Neural cell (in vitro differentiated cells): ENCODE measurements around the gene TEX38.

Experiments used
- RAD21 ChIP-seq: fragments of 450-650 bp; conservative IDR thresholded peaks from 2 replicates; pipeline ENCODE4 v1.6.1; 2014; ENCODE audit warnings: antibody characterized with exemption, mild to moderate bottlenecking, moderate library complexity
- TF ChIP-seq, protein P1 (sequence below): fragments of 450-650 bp; IDR thresholded peaks from 2 replicates; pipeline ENCODE4 v1.5.1; 2014; ENCODE audit warnings: antibody characterized with exemption, mild to moderate bottlenecking, moderate library complexity; ENCODE audit not compliant: poor library complexity, severe bottlenecking
- TF ChIP-seq, protein P2 (sequence below): IDR thresholded peaks from 2 replicates; pipeline ENCODE4 v1.6.1; 2012; ENCODE audit warnings: borderline replicate concordance

DNA sequence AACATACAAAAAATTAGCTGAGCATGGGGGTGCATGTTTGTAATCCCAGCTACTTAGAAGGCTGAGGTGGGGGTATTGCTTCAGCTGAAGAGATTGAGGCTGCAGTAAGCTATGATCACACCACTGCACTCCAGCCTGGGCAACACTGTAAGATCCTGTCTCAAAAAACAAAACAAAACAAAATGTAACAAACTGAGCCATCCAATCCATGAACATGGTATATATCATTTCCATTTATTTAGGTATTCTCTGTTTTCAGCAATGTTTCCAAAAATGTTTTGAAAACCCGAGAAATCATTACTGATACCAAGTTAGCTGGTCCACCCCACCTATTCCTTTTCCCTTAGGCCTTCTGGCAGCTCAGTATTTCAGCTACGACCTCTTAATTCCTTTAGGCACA, 21.9 kb upstream of the TEX38 start:
- TF ChIP-seq, protein P1, sequence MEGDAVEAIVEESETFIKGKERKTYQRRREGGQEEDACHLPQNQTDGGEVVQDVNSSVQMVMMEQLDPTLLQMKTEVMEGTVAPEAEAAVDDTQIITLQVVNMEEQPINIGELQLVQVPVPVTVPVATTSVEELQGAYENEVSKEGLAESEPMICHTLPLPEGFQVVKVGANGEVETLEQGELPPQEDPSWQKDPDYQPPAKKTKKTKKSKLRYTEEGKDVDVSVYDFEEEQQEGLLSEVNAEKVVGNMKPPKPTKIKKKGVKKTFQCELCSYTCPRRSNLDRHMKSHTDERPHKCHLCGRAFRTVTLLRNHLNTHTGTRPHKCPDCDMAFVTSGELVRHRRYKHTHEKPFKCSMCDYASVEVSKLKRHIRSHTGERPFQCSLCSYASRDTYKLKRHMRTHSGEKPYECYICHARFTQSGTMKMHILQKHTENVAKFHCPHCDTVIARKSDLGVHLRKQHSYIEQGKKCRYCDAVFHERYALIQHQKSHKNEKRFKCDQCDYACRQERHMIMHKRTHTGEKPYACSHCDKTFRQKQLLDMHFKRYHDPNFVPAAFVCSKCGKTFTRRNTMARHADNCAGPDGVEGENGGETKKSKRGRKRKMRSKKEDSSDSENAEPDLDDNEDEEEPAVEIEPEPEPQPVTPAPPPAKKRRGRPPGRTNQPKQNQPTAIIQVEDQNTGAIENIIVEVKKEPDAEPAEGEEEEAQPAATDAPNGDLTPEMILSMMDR, result no peak
- TF ChIP-seq, protein P2, sequence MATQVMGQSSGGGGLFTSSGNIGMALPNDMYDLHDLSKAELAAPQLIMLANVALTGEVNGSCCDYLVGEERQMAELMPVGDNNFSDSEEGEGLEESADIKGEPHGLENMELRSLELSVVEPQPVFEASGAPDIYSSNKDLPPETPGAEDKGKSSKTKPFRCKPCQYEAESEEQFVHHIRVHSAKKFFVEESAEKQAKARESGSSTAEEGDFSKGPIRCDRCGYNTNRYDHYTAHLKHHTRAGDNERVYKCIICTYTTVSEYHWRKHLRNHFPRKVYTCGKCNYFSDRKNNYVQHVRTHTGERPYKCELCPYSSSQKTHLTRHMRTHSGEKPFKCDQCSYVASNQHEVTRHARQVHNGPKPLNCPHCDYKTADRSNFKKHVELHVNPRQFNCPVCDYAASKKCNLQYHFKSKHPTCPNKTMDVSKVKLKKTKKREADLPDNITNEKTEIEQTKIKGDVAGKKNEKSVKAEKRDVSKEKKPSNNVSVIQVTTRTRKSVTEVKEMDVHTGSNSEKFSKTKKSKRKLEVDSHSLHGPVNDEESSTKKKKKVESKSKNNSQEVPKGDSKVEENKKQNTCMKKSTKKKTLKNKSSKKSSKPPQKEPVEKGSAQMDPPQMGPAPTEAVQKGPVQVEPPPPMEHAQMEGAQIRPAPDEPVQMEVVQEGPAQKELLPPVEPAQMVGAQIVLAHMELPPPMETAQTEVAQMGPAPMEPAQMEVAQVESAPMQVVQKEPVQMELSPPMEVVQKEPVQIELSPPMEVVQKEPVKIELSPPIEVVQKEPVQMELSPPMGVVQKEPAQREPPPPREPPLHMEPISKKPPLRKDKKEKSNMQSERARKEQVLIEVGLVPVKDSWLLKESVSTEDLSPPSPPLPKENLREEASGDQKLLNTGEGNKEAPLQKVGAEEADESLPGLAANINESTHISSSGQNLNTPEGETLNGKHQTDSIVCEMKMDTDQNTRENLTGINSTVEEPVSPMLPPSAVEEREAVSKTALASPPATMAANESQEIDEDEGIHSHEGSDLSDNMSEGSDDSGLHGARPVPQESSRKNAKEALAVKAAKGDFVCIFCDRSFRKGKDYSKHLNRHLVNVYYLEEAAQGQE, result no peak
- TF ChIP-seq RAD21, result no peak
